ENCODE results near the gene DBP.

Gene DBP

DNA sequence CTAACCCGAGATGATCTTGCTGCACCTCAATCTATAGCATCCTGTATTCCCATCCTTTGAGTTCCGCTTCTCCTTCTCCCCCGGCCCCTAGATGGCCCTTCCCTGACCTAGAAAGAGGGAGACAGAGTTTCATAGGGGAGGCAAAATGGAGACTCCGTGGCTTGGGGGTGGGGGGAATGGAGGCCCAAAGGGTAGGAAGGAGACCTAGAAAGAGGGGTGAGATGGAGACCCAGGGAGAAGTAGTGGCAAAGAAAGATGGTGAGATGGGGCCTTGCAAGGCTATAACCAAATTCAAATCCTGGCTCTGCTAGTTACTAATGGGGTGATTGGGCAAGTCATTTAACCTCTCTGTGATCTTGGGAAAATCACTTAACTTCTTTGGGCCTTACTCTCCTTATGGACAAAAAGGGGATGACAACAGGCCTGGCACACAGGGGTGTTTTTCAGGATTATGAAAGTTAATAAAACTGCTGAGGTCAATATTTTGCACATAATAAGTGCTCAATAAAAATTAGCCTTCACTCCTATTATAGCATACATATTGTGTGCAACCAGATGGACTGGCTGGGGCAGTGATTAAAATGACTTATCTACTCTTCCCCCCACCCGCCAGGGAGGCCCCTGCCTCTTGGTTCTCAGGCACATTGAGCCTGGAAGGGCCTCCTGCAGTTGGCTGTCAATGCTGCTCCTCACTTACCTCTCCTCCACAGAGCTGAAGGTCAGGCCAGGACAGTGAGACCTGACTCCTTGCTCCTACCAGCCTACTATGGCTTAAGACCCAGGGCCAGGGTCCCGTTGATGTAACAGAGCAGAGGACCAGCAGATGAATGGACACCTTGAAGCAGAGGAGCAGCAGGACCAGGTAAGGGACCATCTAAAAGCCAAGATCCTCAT, 17.2 kb downstream of the DBP start (continued):
- TF ChIP-seq, protein P1, sequence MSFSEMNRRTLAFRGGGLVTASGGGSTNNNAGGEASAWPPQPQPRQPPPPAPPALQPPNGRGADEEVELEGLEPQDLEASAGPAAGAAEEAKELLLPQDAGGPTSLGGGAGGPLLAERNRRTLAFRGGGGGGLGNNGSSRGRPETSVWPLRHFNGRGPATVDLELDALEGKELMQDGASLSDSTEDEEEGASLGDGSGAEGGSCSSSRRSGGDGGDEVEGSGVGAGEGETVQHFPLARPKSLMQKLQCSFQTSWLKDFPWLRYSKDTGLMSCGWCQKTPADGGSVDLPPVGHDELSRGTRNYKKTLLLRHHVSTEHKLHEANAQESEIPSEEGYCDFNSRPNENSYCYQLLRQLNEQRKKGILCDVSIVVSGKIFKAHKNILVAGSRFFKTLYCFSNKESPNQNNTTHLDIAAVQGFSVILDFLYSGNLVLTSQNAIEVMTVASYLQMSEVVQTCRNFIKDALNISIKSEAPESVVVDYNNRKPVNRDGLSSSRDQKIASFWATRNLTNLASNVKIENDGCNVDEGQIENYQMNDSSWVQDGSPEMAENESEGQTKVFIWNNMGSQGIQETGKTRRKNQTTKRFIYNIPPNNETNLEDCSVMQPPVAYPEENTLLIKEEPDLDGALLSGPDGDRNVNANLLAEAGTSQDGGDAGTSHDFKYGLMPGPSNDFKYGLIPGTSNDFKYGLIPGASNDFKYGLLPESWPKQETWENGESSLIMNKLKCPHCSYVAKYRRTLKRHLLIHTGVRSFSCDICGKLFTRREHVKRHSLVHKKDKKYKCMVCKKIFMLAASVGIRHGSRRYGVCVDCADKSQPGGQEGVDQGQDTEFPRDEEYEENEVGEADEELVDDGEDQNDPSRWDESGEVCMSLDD (tag by site-specific recombination; IDR thresholded peaks at IDR 0.05), result peak; percentile 67; the same call in 1 of the 2 replicates
- 0 out of 2 replicates have a peak, but pooled peaks have one; percentile 14 for TF ChIP-seq ZBTB17 (tag by site-specific recombination; IDR thresholded peaks at IDR 0.05)
- no peak for TF ChIP-seq SP7 (tag by site-specific recombination; IDR thresholded peaks at IDR 0.05)
- TF ChIP-seq ZNF664 (tag by site-specific recombination; IDR thresholded peaks at IDR 0.05), result peak; percentile 96
- 0 out of 2 replicates have a peak, but pooled peaks have one; percentile 9 for TF ChIP-seq ZNF394 (tag by site-specific recombination; IDR thresholded peaks at IDR 0.05; ENCODE audit: borderline replicate concordance)
- TF ChIP-seq, protein P2, sequence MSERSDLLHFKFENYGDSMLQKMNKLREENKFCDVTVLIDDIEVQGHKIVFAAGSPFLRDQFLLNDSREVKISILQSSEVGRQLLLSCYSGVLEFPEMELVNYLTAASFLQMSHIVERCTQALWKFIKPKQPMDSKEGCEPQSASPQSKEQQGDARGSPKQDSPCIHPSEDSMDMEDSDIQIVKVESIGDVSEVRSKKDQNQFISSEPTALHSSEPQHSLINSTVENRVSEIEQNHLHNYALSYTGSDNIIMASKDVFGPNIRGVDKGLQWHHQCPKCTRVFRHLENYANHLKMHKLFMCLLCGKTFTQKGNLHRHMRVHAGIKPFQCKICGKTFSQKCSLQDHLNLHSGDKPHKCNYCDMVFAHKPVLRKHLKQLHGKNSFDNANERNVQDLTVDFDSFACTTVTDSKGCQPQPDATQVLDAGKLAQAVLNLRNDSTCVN (tag by site-specific recombination; optimal IDR thresholded peaks at IDR 0.05), result no peak
- peak; percentile 46; the same call in 1 of the 2 replicates for TF ChIP-seq ZNF335 (tag by site-specific recombination; conservative IDR thresholded peaks at IDR 0.05)

DNA sequence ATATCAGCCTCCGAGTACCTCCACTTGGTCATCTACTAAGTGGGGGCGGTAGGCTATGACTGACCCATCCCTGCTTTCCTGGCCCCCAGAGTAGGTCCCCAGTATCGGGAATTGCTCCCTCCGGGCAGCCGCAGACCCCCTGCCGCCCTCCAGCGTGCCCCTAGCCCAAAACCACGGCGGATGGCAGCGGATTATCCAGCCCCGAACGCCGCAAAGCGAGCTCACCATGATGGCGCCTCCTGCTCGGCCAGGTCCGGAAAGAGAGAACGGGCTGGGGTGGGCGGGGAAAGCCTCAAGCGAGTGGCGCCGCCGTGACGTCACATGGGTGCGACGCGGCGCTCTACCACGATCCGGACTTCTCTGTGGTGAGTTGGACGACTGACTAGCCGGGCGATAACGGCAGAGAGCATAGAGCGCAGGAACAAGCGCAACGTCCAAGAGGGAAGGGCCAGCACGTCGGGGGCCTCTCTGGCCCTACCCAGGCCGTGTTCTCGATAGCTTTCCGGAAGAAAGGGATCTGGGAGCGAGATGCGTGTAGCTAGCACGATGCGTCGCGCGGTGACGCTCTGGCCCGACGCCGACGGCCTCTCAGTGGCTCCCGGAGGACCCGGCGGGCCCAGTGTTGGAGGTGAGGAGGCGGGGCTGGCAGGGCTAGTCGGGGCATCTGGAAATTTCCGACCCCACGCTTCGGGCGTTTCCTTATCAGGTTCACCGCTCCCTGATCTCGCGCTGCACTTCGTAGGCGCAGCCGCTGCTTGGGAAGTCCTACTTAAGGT, 18.1 kb downstream of the DBP start, which contains the start of the genes RPL18 and SPHK2:
TSS of gene RPL18 (minus strand) at position 263 of the 776 bp plus-strand sequence. CDS start at position 228, 35 bp downstream.
TSS of gene SPHK2 (plus strand) at position 591 of the 776 bp plus-strand sequence. CDS start 1,009 bp downstream, outside the sequence.
- Histone ChIP-seq H3K4me1 (ENCODE audit: control insufficient read depth, insufficient read depth, low read length) (peaks cover 34% of the 10 kb centered on the region), H3K27ac (ENCODE audit: extremely low read depth, low read depth, low read length) (peak within 1 kb of the TSS; percentile 100), H3K36me3 (ENCODE audit: control insufficient read depth in 2 of 2, insufficient read depth in 1 of 2, low read length in 2 of 2) (peaks cover 14 to 43% of the 10 kb centered on the region in 2 experiments), H3K4me3 (ENCODE audit: low read depth, low read length) (peak within 1 kb of the TSS; percentile 76), H3K9me3 (ENCODE audit: control insufficient read depth, insufficient read depth, low read depth, low read length) (no peaks in the 10 kb centered on the region)
- CTCF ChIA-PET, result interaction anchor here (1.0 to 1.8 kb wide), 4 partner anchors 8 to 351 kb away, joined by 3 to 5 read pairs (median 3); no protein-coding TSS in a partner anchor
- POLR2A ChIA-PET, result interaction anchor here (0.5 to 1.8 kb wide), 53 partner anchors 10 to 1248 kb away, joined by 3 to 97 read pairs (median 5); partner anchors contain the start of genes ALDH16A1, CA11, DBP and IZUMO1
- TF ChIP-seq GLI4 (tag by site-specific recombination; IDR thresholded peaks at IDR 0.05) (0 out of 2 replicates have a peak, but pooled peaks have one; percentile 20), ZNF76 (tag by site-specific recombination; IDR thresholded peaks at IDR 0.05; ENCODE audit: borderline replicate concordance, low read depth) (peak; percentile 92), KLF7 (tag by site-specific recombination; IDR thresholded peaks at IDR 0.05; ENCODE audit: borderline replicate concordance) (peak; percentile 82; the same call in 1 of the 2 replicates), ZFP37 (tag by site-specific recombination; IDR thresholded peaks at IDR 0.05) (peak; percentile 83; the same call in 1 of the 2 replicates), YY1 (tag by site-specific recombination; IDR thresholded peaks at IDR 0.05) (peak; percentile 77), ZNF214 (tag by site-specific recombination; IDR thresholded peaks at IDR 0.05; ENCODE audit: borderline replicate concordance) (no peak), GFI1B (tag by site-specific recombination; IDR thresholded peaks at IDR 0.05) (no peak), ZBTB21 (tag by site-specific recombination; IDR thresholded peaks at IDR 0.05) (peak; percentile 94)
- TF ChIP-seq, protein P3, sequence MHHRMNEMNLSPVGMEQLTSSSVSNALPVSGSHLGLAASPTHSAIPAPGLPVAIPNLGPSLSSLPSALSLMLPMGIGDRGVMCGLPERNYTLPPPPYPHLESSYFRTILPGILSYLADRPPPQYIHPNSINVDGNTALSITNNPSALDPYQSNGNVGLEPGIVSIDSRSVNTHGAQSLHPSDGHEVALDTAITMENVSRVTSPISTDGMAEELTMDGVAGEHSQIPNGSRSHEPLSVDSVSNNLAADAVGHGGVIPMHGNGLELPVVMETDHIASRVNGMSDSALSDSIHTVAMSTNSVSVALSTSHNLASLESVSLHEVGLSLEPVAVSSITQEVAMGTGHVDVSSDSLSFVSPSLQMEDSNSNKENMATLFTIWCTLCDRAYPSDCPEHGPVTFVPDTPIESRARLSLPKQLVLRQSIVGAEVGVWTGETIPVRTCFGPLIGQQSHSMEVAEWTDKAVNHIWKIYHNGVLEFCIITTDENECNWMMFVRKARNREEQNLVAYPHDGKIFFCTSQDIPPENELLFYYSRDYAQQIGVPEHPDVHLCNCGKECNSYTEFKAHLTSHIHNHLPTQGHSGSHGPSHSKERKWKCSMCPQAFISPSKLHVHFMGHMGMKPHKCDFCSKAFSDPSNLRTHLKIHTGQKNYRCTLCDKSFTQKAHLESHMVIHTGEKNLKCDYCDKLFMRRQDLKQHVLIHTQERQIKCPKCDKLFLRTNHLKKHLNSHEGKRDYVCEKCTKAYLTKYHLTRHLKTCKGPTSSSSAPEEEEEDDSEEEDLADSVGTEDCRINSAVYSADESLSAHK (tag by site-specific recombination; IDR thresholded peaks at IDR 0.05), result peak; percentile 57; the same call in 1 of the 2 replicates
- TF ChIP-seq, protein P4, sequence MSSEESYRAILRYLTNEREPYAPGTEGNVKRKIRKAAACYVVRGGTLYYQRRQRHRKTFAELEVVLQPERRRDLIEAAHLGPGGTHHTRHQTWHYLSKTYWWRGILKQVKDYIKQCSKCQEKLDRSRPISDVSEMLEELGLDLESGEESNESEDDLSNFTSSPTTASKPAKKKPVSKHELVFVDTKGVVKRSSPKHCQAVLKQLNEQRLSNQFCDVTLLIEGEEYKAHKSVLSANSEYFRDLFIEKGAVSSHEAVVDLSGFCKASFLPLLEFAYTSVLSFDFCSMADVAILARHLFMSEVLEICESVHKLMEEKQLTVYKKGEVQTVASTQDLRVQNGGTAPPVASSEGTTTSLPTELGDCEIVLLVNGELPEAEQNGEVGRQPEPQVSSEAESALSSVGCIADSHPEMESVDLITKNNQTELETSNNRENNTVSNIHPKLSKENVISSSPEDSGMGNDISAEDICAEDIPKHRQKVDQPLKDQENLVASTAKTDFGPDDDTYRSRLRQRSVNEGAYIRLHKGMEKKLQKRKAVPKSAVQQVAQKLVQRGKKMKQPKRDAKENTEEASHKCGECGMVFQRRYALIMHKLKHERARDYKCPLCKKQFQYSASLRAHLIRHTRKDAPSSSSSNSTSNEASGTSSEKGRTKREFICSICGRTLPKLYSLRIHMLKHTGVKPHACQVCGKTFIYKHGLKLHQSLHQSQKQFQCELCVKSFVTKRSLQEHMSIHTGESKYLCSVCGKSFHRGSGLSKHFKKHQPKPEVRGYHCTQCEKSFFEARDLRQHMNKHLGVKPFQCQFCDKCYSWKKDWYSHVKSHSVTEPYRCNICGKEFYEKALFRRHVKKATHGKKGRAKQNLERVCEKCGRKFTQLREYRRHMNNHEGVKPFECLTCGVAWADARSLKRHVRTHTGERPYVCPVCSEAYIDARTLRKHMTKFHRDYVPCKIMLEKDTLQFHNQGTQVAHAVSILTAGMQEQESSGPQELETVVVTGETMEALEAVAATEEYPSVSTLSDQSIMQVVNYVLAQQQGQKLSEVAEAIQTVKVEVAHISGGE (tag by site-specific recombination; conservative IDR thresholded peaks at IDR 0.05; ENCODE audit: low read depth), result peak; percentile 87
- TF ChIP-seq, protein P5, sequence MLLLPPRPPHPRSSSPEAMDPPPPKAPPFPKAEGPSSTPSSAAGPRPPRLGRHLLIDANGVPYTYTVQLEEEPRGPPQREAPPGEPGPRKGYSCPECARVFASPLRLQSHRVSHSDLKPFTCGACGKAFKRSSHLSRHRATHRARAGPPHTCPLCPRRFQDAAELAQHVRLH (tag by site-specific recombination; IDR thresholded peaks at IDR 0.05), result peak; percentile 78
- TF ChIP-seq, protein P6, sequence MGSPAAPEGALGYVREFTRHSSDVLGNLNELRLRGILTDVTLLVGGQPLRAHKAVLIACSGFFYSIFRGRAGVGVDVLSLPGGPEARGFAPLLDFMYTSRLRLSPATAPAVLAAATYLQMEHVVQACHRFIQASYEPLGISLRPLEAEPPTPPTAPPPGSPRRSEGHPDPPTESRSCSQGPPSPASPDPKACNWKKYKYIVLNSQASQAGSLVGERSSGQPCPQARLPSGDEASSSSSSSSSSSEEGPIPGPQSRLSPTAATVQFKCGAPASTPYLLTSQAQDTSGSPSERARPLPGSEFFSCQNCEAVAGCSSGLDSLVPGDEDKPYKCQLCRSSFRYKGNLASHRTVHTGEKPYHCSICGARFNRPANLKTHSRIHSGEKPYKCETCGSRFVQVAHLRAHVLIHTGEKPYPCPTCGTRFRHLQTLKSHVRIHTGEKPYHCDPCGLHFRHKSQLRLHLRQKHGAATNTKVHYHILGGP (tag by site-specific recombination; IDR thresholded peaks at IDR 0.05), result 0 out of 2 replicates have a peak, but pooled peaks have one; percentile 29
